ENCODE data around the gene RXRA. TPM values are rescaled to one million over a fixed set of nuclear protein-coding genes. Genes with fewer than 3 reads are reported as not detected.

RXRA gene
- total RNA-seq, 2 donors from 2014 or later: 34.5 to 50.8 TPM

GRCh38 chr9:134429007-134429406 is 102.8 kb downstream of the RXRA start:
- H3K9me3 ChIP-seq: no peaks in the 10 kb centered on the region
- peaks cover 0 to 39% of the 10 kb centered on the region in 2 donors for H3K4me1 ChIP-seq
- H3K36me3 ChIP-seq: peaks cover 31% of the 10 kb centered on the region
- H3K27me3 ChIP-seq: no peaks in the 10 kb centered on the region
- no peak for DNase-seq (ENCODE audit: low spot score)
- no peak overlapping the region for H3K4me3 ChIP-seq
- H3K27ac ChIP-seq: no peak overlapping the region
- no peak for TF ChIP-seq CTCF (IDR thresholded peaks at IDR 0.05)

- TF ChIP-seq CTCF (IDR thresholded peaks at IDR 0.05): no peak
- Histone ChIP-seq H3K36me3 (peaks cover 35% of the 10 kb centered on the region), H3K4me1 (peaks cover 0 to 43% of the 10 kb centered on the region in 2 donors), H3K27me3 (no peaks in the 10 kb centered on the region), H3K4me3 (no peak overlapping the region), H3K9me3 (no peaks in the 10 kb centered on the region), H3K27ac (no peak overlapping the region)
- no peak for DNase-seq (ENCODE audit: low spot score)
These were observed 103.2 kb downstream of the RXRA start for GRCh38 chr9:134429481-134429880.

GRCh38 chr9:134431095-134431494 is 104.8 kb downstream of the RXRA start:
- peaks cover 31% of the 10 kb centered on the region for H3K36me3 ChIP-seq
- peaks cover 0 to 60% of the 10 kb centered on the region in 2 donors for H3K4me1 ChIP-seq
- no peak for DNase-seq (ENCODE audit: low spot score)
- TF ChIP-seq CTCF (IDR thresholded peaks at IDR 0.05): no peak
- H3K27ac ChIP-seq: no peak overlapping the region
- no peaks in the 10 kb centered on the region for H3K27me3 ChIP-seq
- H3K4me3 ChIP-seq: no peak overlapping the region
- no peaks in the 10 kb centered on the region for H3K9me3 ChIP-seq

- H3K36me3 ChIP-seq: peaks cover 34% of the 10 kb centered on the region
- peaks cover 0 to 65% of the 10 kb centered on the region in 2 donors for H3K4me1 ChIP-seq
- TF ChIP-seq CTCF (IDR thresholded peaks at IDR 0.05): no peak
- H3K9me3 ChIP-seq: no peaks in the 10 kb centered on the region
- H3K4me3 ChIP-seq: no peak overlapping the region
- H3K27me3 ChIP-seq: no peaks in the 10 kb centered on the region
- H3K27ac ChIP-seq: peak overlapping the region in 1 of 2 donors; percentile 88
- no peak for DNase-seq (ENCODE audit: low spot score)
These were observed 105.4 kb downstream of the RXRA start for GRCh38 chr9:134431626-134432025.

- H3K27ac ChIP-seq: peak overlapping the region; percentile 24 to 88
- H3K9me3 ChIP-seq: no peaks in the 10 kb centered on the region
- peaks cover 37% of the 10 kb centered on the region for H3K36me3 ChIP-seq
- no peaks in the 10 kb centered on the region for H3K27me3 ChIP-seq
- no peak overlapping the region for H3K4me3 ChIP-seq
- no peak for DNase-seq (ENCODE audit: low spot score)
- H3K4me1 ChIP-seq: peaks cover 0 to 73% of the 10 kb centered on the region in 2 donors
- TF ChIP-seq CTCF (IDR thresholded peaks at IDR 0.05): no peak
These were observed 106.2 kb downstream of the RXRA start for GRCh38 chr9:134432471-134432870.

GRCh38 chr9:134433101-134433500 is 106.8 kb downstream of the RXRA start:
- peaks cover 37% of the 10 kb centered on the region for H3K36me3 ChIP-seq
- no peak for DNase-seq (ENCODE audit: low spot score)
- H3K4me3 ChIP-seq: no peak overlapping the region
- H3K27ac ChIP-seq: peak overlapping the region; percentile 24 to 88
- no peak for TF ChIP-seq CTCF (IDR thresholded peaks at IDR 0.05)
- no peaks in the 10 kb centered on the region for H3K9me3 ChIP-seq
- no peaks in the 10 kb centered on the region for H3K27me3 ChIP-seq
- H3K4me1 ChIP-seq: peaks cover 0 to 80% of the 10 kb centered on the region in 2 donors

All from right atrium auricular region (tissue), 2 donors.